SK-N-SH treated with all-trans-retinoic acid at 6 μM for 48 hours (cell line): ENCODE results near the gene SLC38A4.

ENCODE experiments used
- ATAC-seq: fragments of 200-7000 bp; cut with Tn5 transposase; 3 replicates; pipeline ENCODE4 v1.9.1; 2020; ENCODE audit warnings: mild to moderate bottlenecking, moderate library complexity
- ARNTL ChIP-seq: fragments of 450-650 bp; formaldehyde crosslinking; IDR thresholded peaks from 2 replicates; pipeline ENCODE4 v1.5.0; 2020; ENCODE audit warnings: low read depth, mild to moderate bottlenecking, moderate library complexity, borderline replicate concordance
- BACH2 ChIP-seq: fragments of 250-450 bp; sonication (Bioruptor Pico); IDR thresholded peaks from 2 replicates; pipeline ENCODE4 v1.9.0; 2021; ENCODE audit warnings: mild to moderate bottlenecking, borderline replicate concordance
- CREB5 ChIP-seq: fragments of 250-450 bp; sonication (Bioruptor Pico); IDR thresholded peaks from 2 replicates; pipeline ENCODE4 v1.5.1; 2020; ENCODE audit warnings: low read depth, mild to moderate bottlenecking, moderate library complexity
- CSDC2 ChIP-seq: fragments of 250-450 bp; sonication (Bioruptor Pico); IDR thresholded peaks from 2 replicates; pipeline ENCODE4 v1.5.0; 2020; ENCODE audit warnings: mild to moderate bottlenecking, moderate library complexity
- CSRNP3 ChIP-seq: fragments of 250-450 bp; sonication (Bioruptor Pico); IDR thresholded peaks from 2 replicates; pipeline ENCODE4 v1.5.1; 2021; ENCODE audit warnings: mild to moderate bottlenecking, moderate library complexity
- ESRRG ChIP-seq: fragments of 250-450 bp; sonication (Bioruptor Pico); IDR thresholded peaks from 2 replicates; pipeline ENCODE4 v1.6.1; 2021; ENCODE audit warnings: mild to moderate bottlenecking
- GLIS3 ChIP-seq: fragments of 250-450 bp; sonication (Bioruptor Pico); IDR thresholded peaks from 2 replicates; pipeline ENCODE4 v1.5.0; 2020; ENCODE audit warnings: mild to moderate bottlenecking, moderate library complexity
- ISL1 ChIP-seq: fragments of 250-450 bp; sonication (Bioruptor Pico); IDR thresholded peaks from 2 replicates; pipeline ENCODE4 v2.1.2; 2022; ENCODE audit warnings: mild to moderate bottlenecking, moderate library complexity
- OSR1 ChIP-seq: fragments of 250-450 bp; sonication (Bioruptor Pico); IDR thresholded peaks from 2 replicates; pipeline ENCODE4 v1.8.0; 2022; ENCODE audit warnings: moderate library complexity, mild to moderate bottlenecking, inconsistent platforms
- PATZ1 ChIP-seq: fragments of 250-450 bp; sonication (Bioruptor Pico); IDR thresholded peaks from 2 replicates; pipeline ENCODE4 v1.8.0; 2020; ENCODE audit warnings: mild to moderate bottlenecking, moderate library complexity, borderline replicate concordance
- POU6F1 ChIP-seq: fragments of 250-450 bp; sonication (Bioruptor Pico); IDR thresholded peaks from 2 replicates; pipeline ENCODE4 v1.8.0; 2021; ENCODE audit warnings: low read depth, mild to moderate bottlenecking, moderate library complexity, borderline replicate concordance
- PPARA ChIP-seq: fragments of 250-450 bp; sonication (Bioruptor Pico); IDR thresholded peaks from 2 replicates; pipeline ENCODE4 v1.5.0; 2020; ENCODE audit warnings: mild to moderate bottlenecking, borderline replicate concordance
- RARB ChIP-seq: fragments of 250-450 bp; sonication (Bioruptor Pico); IDR thresholded peaks from 2 replicates; pipeline ENCODE4 v1.8.0; 2021; ENCODE audit warnings: mild to moderate bottlenecking, moderate library complexity
- SNAI2 ChIP-seq: fragments of 250-450 bp; sonication (Bioruptor Pico); IDR thresholded peaks from 2 replicates; pipeline ENCODE4 v1.5.0; 2020; ENCODE audit warnings: mild to moderate bottlenecking, moderate library complexity
- TCF4 ChIP-seq: fragments of 250-450 bp; sonication (Bioruptor Pico); IDR thresholded peaks from 2 replicates; pipeline ENCODE4 v1.8.0; 2021; ENCODE audit warnings: mild to moderate bottlenecking, moderate library complexity, borderline replicate concordance
- TOX ChIP-seq: fragments of 250-450 bp; sonication (Bioruptor Pico); IDR thresholded peaks from 2 replicates; pipeline ENCODE4 v1.8.0; 2021; ENCODE audit warnings: mild to moderate bottlenecking, moderate library complexity, borderline replicate concordance
- TSHZ2 ChIP-seq: fragments of 250-450 bp; sonication (Bioruptor Pico); IDR thresholded peaks from 2 replicates; pipeline ENCODE4 v1.5.0; 2020; ENCODE audit warnings: mild to moderate bottlenecking, moderate library complexity
- ZC3H10 ChIP-seq: fragments of 250-450 bp; sonication (Bioruptor Pico); IDR thresholded peaks from 2 replicates; pipeline ENCODE4 v1.5.1; 2021; ENCODE audit warnings: mild to moderate bottlenecking, moderate library complexity
- ZFP3 ChIP-seq: fragments of 250-450 bp; sonication (Bioruptor Pico); IDR thresholded peaks from 2 replicates; pipeline ENCODE4 v1.5.0; 2020; ENCODE audit warnings: mild to moderate bottlenecking, moderate library complexity
- ZFP30 ChIP-seq: fragments of 450-650 bp; formaldehyde crosslinking; IDR thresholded peaks from 2 replicates; pipeline ENCODE4 v1.5.0; 2022; ENCODE audit warnings: mild to moderate bottlenecking, moderate library complexity
- ZNF565 ChIP-seq: fragments of 450-650 bp; formaldehyde crosslinking; conservative IDR thresholded peaks from 2 replicates; pipeline ENCODE4 v1.5.0; 2020; ENCODE audit warnings: low read depth, mild to moderate bottlenecking, moderate library complexity
- ZNF70 ChIP-seq: fragments of 450-650 bp; formaldehyde crosslinking; IDR thresholded peaks from 2 replicates; pipeline ENCODE4 v1.5.0; 2020; ENCODE audit warnings: mild to moderate bottlenecking, moderate library complexity
- ZNF8 ChIP-seq: fragments of 450-650 bp; formaldehyde crosslinking; IDR thresholded peaks from 2 replicates; pipeline ENCODE4 v1.5.0; 2020; ENCODE audit warnings: mild to moderate bottlenecking, moderate library complexity

Gene SLC38A4

GRCh38 chr12:46778415-46778814 is 47.4 kb downstream of the SLC38A4 start (continued):
- TF ChIP-seq TCF4 (no peak), CSDC2 (CRISPR knock-in tag) (no peak), CSRNP3 (no peak)

- TF ChIP-seq GLIS3 (CRISPR knock-in tag): no peak
- TF ChIP-seq OSR1 (CRISPR knock-in tag): no peak
- TF ChIP-seq TCF4: no peak
- TF ChIP-seq ARNTL: no peak
- no peak for TF ChIP-seq PPARA (CRISPR knock-in tag)
- no peak for TF ChIP-seq TOX (CRISPR knock-in tag)
- TF ChIP-seq ZNF70 (CRISPR knock-in tag): no peak
- no peak for TF ChIP-seq ZFP3 (CRISPR knock-in tag)
- TF ChIP-seq ESRRG: no peak
- TF ChIP-seq ZNF565 (CRISPR knock-in tag): no peak
- no peak for TF ChIP-seq CSRNP3
- no peak for TF ChIP-seq ZNF8 (CRISPR knock-in tag)
- TF ChIP-seq ZC3H10: no peak
- ATAC-seq: no peak
These were observed 48.2 kb downstream of the SLC38A4 start for GRCh38 chr12:46777587-46777986.

- ATAC-seq: no peak
- TF ChIP-seq OSR1 (CRISPR knock-in tag): no peak
- no peak for TF ChIP-seq ZFP3 (CRISPR knock-in tag)
- TF ChIP-seq GLIS3 (CRISPR knock-in tag): no peak
- TF ChIP-seq TCF4: no peak
- no peak for TF ChIP-seq ZNF565 (CRISPR knock-in tag)
- no peak for TF ChIP-seq RARB (CRISPR knock-in tag)
- TF ChIP-seq ZFP30: no peak
- no peak for TF ChIP-seq ISL1
- no peak for TF ChIP-seq ARNTL
- TF ChIP-seq ZNF8 (CRISPR knock-in tag): no peak
- TF ChIP-seq CSDC2 (CRISPR knock-in tag): no peak
- TF ChIP-seq PATZ1: no peak
- no peak for TF ChIP-seq CREB5
- no peak for TF ChIP-seq ZNF70 (CRISPR knock-in tag)
- TF ChIP-seq SNAI2: no peak
These were observed 50.0 kb downstream of the SLC38A4 start for GRCh38 chr12:46775796-46776195.

GRCh38 chr12:46774322-46774633 is 51.5 kb downstream of the SLC38A4 start:
- TF ChIP-seq ZC3H10: no peak
- TF ChIP-seq ARNTL: no peak
- no peak for TF ChIP-seq CSDC2 (CRISPR knock-in tag)
- no peak for TF ChIP-seq ZNF565 (CRISPR knock-in tag)
- no peak for TF ChIP-seq PPARA (CRISPR knock-in tag)
- TF ChIP-seq OSR1 (CRISPR knock-in tag): no peak
- no peak for TF ChIP-seq RARB (CRISPR knock-in tag)
- TF ChIP-seq SNAI2: no peak
- no peak for TF ChIP-seq ZFP30
- TF ChIP-seq GLIS3 (CRISPR knock-in tag): no peak
- peak; percentile 33; the same call in 2 of the 3 replicates for ATAC-seq

- TF ChIP-seq POU6F1 (CRISPR knock-in tag): no peak
- TF ChIP-seq ESRRG: no peak
- no peak for TF ChIP-seq RARB (CRISPR knock-in tag)
- no peak for TF ChIP-seq TCF4
- TF ChIP-seq BACH2: no peak
- TF ChIP-seq CSDC2 (CRISPR knock-in tag): no peak
- no peak; the same call in 1 of the 2 replicates for TF ChIP-seq ISL1
- no peak for TF ChIP-seq OSR1 (CRISPR knock-in tag)
- TF ChIP-seq SNAI2: no peak
- no peak for TF ChIP-seq ZFP30
- no peak for TF ChIP-seq TSHZ2
- no peak for TF ChIP-seq PPARA (CRISPR knock-in tag)
- TF ChIP-seq, all 23 proteins: peak for 0
- ATAC-seq: peak; percentile 61
These were observed 52.0 kb downstream of the SLC38A4 start for GRCh38 chr12:46773586-46774321.
